Mucosa of stomach (tissue), 1 donor: ENCODE data around the gene DCP1B.

Experiments
- H3K27me3 ChIP-seq: one replicate; pipeline ENCODE4 v1.7.0; 2013; ENCODE audit warnings: mild to moderate bottlenecking, low read length; ENCODE audit not compliant: control insufficient read depth, insufficient read depth
- H3K36me3 ChIP-seq: one replicate; pipeline ENCODE4 v1.7.0; 2013; ENCODE audit warnings: low read length; ENCODE audit not compliant: control insufficient read depth, insufficient read depth
- H3K4me1 ChIP-seq: one replicate; pipeline ENCODE4 v1.7.0; 2013; ENCODE audit warnings: mild to moderate bottlenecking, low read length; ENCODE audit not compliant: control insufficient read depth, insufficient read depth
- H3K4me3 ChIP-seq: one replicate; pipeline ENCODE4 v1.7.0; 2013; ENCODE audit warnings: low read length
- H3K9ac ChIP-seq: one replicate; pipeline ENCODE4 v1.7.0; 2013; ENCODE audit warnings: mild to moderate bottlenecking, low read length, moderate library complexity
- H3K9me3 ChIP-seq: one replicate; pipeline ENCODE4 v1.7.0; 2013; ENCODE audit warnings: mild to moderate bottlenecking, low read length, moderate library complexity; ENCODE audit not compliant: control insufficient read depth
- donor health status: Pancreatic carcinoma.

The DCP1B gene

DNA sequence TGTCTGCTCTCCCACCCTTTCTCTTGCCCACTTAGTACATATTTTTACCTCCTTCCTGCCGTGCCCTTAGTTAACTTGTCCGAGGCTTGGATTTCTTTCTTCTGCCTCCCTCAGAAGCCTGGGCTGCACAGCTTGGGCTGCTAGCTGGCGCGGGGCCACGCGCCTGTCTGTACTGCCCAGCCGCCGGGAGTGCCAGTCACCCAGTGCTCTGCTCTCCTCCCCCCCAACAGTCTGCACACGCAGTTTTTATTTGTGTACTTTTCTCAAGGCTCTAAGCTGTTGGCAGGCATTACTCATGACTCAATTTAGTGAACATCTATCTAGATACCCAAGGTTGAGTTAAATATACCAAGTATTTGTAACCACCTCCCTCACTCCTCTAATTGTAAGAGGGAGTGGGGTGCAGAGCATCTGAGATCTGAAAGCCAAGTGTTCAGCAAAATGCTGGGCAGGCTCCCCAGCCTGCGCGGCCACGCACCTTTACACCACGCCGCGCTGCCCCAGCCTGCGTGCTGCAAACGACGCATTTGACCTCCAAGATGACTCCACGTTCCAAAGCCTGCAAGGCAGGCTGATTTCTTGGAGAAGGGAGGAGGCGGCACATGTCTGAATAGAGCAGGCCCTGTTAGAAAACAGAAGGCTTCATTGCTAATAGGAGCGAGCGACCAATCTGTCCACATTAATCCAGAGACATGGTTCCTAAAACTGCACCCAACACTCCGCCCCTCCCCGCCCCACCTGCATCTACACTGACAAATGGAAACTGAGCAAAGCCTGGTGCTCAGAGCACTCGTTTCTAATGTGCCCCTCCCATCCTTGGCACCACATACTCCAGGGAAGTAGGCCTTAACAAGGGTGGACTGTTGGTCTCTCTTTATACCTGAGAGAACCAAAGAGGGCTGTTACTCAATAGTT is 67.6 kb downstream of the DCP1B start:
- no peaks in the 10 kb centered on the region for H3K9me3 ChIP-seq
- H3K4me3 ChIP-seq: no peak overlapping the region
- no peak overlapping the region for H3K9ac ChIP-seq
- peaks cover 47% of the 10 kb centered on the region for H3K4me1 ChIP-seq
- no peaks in the 10 kb centered on the region for H3K36me3 ChIP-seq
- H3K27me3 ChIP-seq: no peaks in the 10 kb centered on the region

GRCh38 chr12:1935700-1936378 is 68.4 kb downstream of the DCP1B start:
- peaks cover 6% of the 10 kb centered on the region for H3K27me3 ChIP-seq
- peaks cover 47% of the 10 kb centered on the region for H3K4me1 ChIP-seq
- no peak overlapping the region for H3K4me3 ChIP-seq
- H3K9ac ChIP-seq: no peak overlapping the region
- H3K36me3 ChIP-seq: no peaks in the 10 kb centered on the region
- H3K9me3 ChIP-seq: no peaks in the 10 kb centered on the region

DNA sequence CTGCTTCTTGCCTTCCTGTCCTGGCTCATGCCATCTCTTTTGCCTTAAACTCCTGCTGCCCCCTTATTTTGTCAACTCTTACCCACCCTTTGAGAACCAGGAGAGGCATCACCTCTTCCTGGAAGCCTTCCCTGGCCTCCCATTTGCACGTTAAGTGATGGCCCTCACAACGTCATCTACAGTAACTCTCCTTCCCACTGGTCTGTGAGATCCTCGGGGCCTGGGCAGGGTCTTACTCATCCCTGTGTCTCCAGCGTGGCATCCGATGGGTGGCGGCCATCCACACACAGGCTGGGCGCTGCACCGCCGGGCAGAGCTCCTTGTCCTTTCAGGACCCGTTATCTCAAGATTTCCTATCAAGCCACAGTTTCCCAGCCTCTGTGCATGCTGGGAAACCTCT is 69.0 kb downstream of the DCP1B start:
- Histone ChIP-seq H3K9me3 (no peaks in the 10 kb centered on the region), H3K4me3 (no peak overlapping the region), H3K9ac (no peak overlapping the region), H3K27me3 (peaks cover 10% of the 10 kb centered on the region), H3K4me1 (peaks cover 47% of the 10 kb centered on the region), H3K36me3 (no peaks in the 10 kb centered on the region)

- Histone ChIP-seq H3K9ac (no peak overlapping the region), H3K9me3 (no peaks in the 10 kb centered on the region), H3K27me3 (peaks cover 11% of the 10 kb centered on the region), H3K4me1 (peaks cover 46% of the 10 kb centered on the region), H3K36me3 (no peaks in the 10 kb centered on the region), H3K4me3 (no peak overlapping the region)
These were observed 69.4 kb downstream of the DCP1B start for GRCh38 chr12:1934831-1935230.

GRCh38 chr12:1934068-1934467 is 70.2 kb downstream of the DCP1B start:
- no peaks in the 10 kb centered on the region for H3K9me3 ChIP-seq
- H3K4me3 ChIP-seq: no peak overlapping the region
- H3K27me3 ChIP-seq: peaks cover 14% of the 10 kb centered on the region
- no peaks in the 10 kb centered on the region for H3K36me3 ChIP-seq
- peaks cover 44% of the 10 kb centered on the region for H3K4me1 ChIP-seq
- no peak overlapping the region for H3K9ac ChIP-seq

GRCh38 chr12:1933342-1934051 is 70.8 kb downstream of the DCP1B start:
- Histone ChIP-seq H3K36me3 (no peaks in the 10 kb centered on the region), H3K4me1 (peaks cover 44% of the 10 kb centered on the region), H3K27me3 (peaks cover 18% of the 10 kb centered on the region), H3K9ac (no peak overlapping the region), H3K9me3 (no peaks in the 10 kb centered on the region), H3K4me3 (no peak overlapping the region)

DNA sequence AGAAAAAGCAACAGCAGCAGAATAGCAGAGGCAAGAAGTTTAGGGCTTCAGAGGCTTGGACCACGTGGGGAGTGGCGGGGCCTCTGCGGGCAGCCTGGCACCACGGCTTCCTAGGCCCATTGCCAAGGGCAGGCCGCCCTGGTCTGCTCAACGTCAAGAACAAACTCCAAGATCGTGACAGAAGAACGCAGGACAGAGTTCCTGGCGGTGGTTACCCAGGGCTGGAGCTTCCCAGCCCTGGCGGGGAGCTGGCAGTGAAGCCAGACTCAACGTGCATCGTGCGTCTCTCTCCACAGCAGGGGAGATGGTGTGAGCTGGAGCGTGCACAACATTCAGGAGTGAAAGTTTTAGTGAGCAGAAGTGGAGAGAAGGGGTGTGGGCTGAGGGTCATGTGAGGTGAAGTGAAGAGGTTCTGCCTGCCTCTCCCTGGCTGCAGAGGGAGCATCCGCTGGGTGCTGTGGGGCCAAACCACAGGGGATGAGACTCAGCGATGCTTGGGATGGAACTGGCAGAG is 71.9 kb downstream of the DCP1B start:
- Histone ChIP-seq H3K36me3 (no peaks in the 10 kb centered on the region), H3K4me1 (peaks cover 34% of the 10 kb centered on the region), H3K27me3 (peaks cover 28% of the 10 kb centered on the region), H3K9me3 (no peaks in the 10 kb centered on the region), H3K4me3 (no peak overlapping the region), H3K9ac (no peak overlapping the region)

- H3K4me1 ChIP-seq: peaks cover 27% of the 10 kb centered on the region
- H3K4me3 ChIP-seq: no peak overlapping the region
- H3K9me3 ChIP-seq: no peaks in the 10 kb centered on the region
- H3K9ac ChIP-seq: no peak overlapping the region
- H3K27me3 ChIP-seq: peaks cover 32% of the 10 kb centered on the region
- no peaks in the 10 kb centered on the region for H3K36me3 ChIP-seq
These were observed 72.6 kb downstream of the DCP1B start for GRCh38 chr12:1931642-1932041.

DNA sequence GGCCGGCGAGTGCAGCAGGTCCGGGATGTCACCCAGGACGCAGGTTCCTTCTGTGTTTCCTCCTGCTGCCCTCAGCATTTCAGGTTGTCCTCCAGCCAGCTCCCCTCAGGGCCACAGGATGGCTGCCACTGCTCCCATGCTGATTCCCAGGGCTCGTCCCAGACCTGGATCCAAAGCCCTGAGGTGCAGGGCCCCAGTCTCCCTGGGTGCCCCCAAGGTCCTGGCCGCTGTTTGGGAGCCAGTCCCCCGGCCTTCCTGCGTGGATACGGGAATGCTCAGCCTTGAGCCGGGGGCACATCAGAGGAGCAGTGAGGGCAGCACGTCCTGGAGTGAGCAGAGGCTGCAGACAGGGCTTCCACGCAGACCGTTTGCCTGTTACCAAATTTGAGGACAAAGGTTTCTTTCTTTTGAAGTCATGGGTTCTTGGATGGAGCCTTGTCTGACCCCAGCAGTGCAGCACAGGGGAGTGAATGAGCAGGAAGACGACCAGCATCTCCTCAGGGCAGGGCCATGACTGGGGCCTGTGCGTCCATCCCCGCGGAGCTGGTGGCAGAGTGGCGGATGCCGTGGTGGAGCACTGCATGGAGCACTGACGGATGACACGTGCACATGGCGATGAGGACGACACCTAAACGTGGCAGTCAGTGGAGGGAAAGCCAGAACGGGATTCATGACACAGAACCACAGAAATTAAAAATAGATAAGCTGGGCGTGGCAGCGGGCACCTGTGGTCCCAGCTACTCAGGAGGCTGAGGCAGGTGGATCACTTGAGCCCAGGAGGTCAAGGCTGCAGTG is 73.3 kb downstream of the DCP1B start:
- Histone ChIP-seq H3K4me1 (peaks cover 21% of the 10 kb centered on the region), H3K36me3 (no peaks in the 10 kb centered on the region), H3K9ac (no peak overlapping the region), H3K27me3 (peaks cover 32% of the 10 kb centered on the region), H3K4me3 (no peak overlapping the region), H3K9me3 (no peaks in the 10 kb centered on the region)

- Histone ChIP-seq H3K9ac (no peak overlapping the region), H3K9me3 (no peaks in the 10 kb centered on the region), H3K27me3 (peaks cover 34% of the 10 kb centered on the region), H3K36me3 (no peaks in the 10 kb centered on the region), H3K4me3 (no peak overlapping the region), H3K4me1 (peaks cover 13% of the 10 kb centered on the region)
These were observed 74.1 kb downstream of the DCP1B start for GRCh38 chr12:1929985-1930802.
